K562 (cell line): ENCODE data around the gene DDX23.

Experiments used
- EZH2 ChIP-seq: IDR thresholded peaks from 2 replicates; pipeline ENCODE4 v1.6.1; 2012; ENCODE audit warnings: low read depth, mild to moderate bottlenecking, inconsistent platforms, low read length, borderline replicate concordance
- ZNF449 ChIP-seq: fragments of 250-450 bp; sonication (Bioruptor Pico); IDR thresholded peaks from 2 replicates; pipeline ENCODE4 v1.8.0; 2022; ENCODE audit warnings: moderate library complexity, mild to moderate bottlenecking, inconsistent platforms

- TF ChIP-seq ZNF449 (CRISPR knock-in tag) (no peak), EZH2 (no peak)
Measured at GRCh38 chr12:48803675-48804074, 48.3 kb downstream of the DDX23 start.
